Astrocyte (in vitro differentiated cells and primary cell): ENCODE results near the gene ARCN1.

Experiments used
- EZH2 ChIP-seq: IDR thresholded peaks from 2 replicates; pipeline ENCODE4 v1.6.1; 2012; ENCODE audit warnings: mild to moderate bottlenecking, low read length, inconsistent platforms; ENCODE audit not compliant: insufficient read depth
- TF ChIP-seq, protein P1 (sequence below): IDR thresholded peaks from 2 replicates; pipeline ENCODE4 v1.5.1; 2011; ENCODE audit warnings: low read depth, mild to moderate bottlenecking, inconsistent platforms, low read length, moderate library complexity; ENCODE audit not compliant: insufficient read depth

DNA sequence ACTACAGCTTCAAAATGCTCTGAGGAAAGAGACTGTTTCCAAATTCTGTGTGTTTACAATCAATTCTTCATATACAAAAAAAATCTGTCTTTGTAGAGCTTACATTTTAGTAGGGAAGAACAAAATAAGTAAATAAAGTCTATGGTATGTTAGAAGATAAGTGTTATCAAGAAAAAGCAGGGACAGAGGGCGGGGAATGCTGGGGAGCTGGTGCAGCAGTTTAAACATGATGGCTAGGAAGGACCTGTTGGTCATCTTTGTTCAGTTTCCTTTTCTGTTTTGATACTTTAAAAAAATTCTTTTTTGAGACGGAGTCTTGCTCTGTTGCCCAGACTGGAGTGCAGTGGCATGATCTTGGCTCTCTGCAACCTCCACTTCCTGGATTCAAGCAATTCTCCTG lies 25.1 kb upstream of the ARCN1 start:
- TF ChIP-seq EZH2 = no peak
- TF ChIP-seq, protein P1, sequence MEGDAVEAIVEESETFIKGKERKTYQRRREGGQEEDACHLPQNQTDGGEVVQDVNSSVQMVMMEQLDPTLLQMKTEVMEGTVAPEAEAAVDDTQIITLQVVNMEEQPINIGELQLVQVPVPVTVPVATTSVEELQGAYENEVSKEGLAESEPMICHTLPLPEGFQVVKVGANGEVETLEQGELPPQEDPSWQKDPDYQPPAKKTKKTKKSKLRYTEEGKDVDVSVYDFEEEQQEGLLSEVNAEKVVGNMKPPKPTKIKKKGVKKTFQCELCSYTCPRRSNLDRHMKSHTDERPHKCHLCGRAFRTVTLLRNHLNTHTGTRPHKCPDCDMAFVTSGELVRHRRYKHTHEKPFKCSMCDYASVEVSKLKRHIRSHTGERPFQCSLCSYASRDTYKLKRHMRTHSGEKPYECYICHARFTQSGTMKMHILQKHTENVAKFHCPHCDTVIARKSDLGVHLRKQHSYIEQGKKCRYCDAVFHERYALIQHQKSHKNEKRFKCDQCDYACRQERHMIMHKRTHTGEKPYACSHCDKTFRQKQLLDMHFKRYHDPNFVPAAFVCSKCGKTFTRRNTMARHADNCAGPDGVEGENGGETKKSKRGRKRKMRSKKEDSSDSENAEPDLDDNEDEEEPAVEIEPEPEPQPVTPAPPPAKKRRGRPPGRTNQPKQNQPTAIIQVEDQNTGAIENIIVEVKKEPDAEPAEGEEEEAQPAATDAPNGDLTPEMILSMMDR = no peak
